Stimulated activated naive B cell treated with anti-CD40 and anti-IgM and Interleukin-4, amounts not matched to agents 10 μg/mL and 1 μg/mL and 100 μg/mL, for 72 hours (primary cell): Measurements from ENCODE around the gene UCN.

Source experiments
- ATAC-seq, 2 donors: fragments of 150-1000 bp; cut with Tn5 transposase; replicated peaks; 2 replicates each; pipeline ENCODE4 v1.10.0; 2021; ENCODE audit warnings: moderate library complexity in 1 of 2
- DNase-seq: peaks from one replicate; pipeline ENCODE4 v3.0.0; 2021
- H3K27ac Mint-ChIP-seq: one replicate; pipeline ENCODE4 v1.8.0; 2022; ENCODE audit warnings: mild to moderate bottlenecking, mixed read lengths
- H3K27me3 Mint-ChIP-seq, 2 donors: one replicate each; pipeline ENCODE4 v1.8.0; 2022; ENCODE audit warnings: mixed read lengths in 2 of 2
- H3K36me3 Mint-ChIP-seq, 2 donors: one replicate each; pipeline ENCODE4 v1.8.0; 2022; ENCODE audit warnings: mixed read lengths in 2 of 2, mild to moderate bottlenecking in 1 of 2
- H3K4me1 Mint-ChIP-seq, 2 donors: one replicate each; pipeline ENCODE4 v1.8.0; 2022; ENCODE audit warnings: mixed read lengths in 2 of 2, mild to moderate bottlenecking in 1 of 2
- H3K4me3 Mint-ChIP-seq, 2 donors: one replicate each; pipeline ENCODE4 v1.8.0; 2022; ENCODE audit warnings: mild to moderate bottlenecking in 2 of 2, mixed read lengths in 2 of 2, moderate library complexity in 1 of 2
- H3K9me3 Mint-ChIP-seq, 2 donors: one replicate each; pipeline ENCODE4 v1.8.0; 2022; ENCODE audit warnings: mixed read lengths in 2 of 2, mild to moderate bottlenecking in 1 of 2

The UCN gene

DNA sequence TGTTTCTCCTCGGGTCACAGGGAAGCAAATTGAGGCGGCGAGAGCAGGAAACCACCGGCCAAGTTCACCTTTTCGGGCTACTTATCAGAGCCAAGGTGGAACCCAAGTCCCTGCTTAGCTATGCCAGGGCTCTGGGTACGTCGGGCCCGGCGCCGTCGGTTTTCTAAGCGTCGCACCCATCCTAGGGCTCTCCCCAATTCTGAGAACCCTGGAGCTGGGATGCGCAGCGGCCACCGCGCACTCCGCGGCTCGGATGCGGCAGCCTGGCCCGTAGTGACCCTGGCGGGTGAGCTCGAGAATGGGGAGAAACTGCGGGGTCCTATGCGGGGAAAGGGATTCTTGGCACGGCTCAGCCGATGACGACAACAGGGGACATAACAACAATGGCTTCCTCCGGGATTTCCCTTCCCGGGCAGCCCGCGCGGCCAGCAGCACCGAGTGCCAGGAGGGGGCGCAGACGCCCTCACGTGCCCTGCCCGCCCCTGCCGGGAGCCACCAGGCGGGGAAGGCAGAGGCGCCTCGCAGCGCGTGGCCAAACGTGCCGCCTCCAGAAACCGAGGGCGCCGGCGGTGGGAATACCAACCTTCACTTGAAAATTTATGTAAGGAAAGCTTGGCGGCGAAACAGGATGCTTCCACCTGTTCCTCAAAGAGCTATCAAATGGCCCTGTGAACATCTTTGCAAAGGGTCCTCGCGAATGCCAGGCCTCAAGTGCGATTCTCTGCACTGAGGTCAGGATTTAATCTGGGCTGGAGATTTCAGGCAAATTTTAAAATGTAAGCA lies 43.3 kb downstream of the UCN start:
- DNase-seq = peak; percentile 55
- peaks cover 2 to 3% of the 10 kb centered on the region in 2 donors for H3K36me3 Mint-ChIP-seq
- peak; percentile 53 to 63 for ATAC-seq
- H3K4me3 Mint-ChIP-seq = peak overlapping the region; percentile 86 to 93
- H3K27me3 Mint-ChIP-seq = peaks cover 43 to 46% of the 10 kb centered on the region in 2 donors
- H3K9me3 Mint-ChIP-seq = no peaks in the 10 kb centered on the region
- peaks cover 24 to 31% of the 10 kb centered on the region in 2 donors for H3K4me1 Mint-ChIP-seq
- peak overlapping the region; percentile 39 for H3K27ac Mint-ChIP-seq

DNA sequence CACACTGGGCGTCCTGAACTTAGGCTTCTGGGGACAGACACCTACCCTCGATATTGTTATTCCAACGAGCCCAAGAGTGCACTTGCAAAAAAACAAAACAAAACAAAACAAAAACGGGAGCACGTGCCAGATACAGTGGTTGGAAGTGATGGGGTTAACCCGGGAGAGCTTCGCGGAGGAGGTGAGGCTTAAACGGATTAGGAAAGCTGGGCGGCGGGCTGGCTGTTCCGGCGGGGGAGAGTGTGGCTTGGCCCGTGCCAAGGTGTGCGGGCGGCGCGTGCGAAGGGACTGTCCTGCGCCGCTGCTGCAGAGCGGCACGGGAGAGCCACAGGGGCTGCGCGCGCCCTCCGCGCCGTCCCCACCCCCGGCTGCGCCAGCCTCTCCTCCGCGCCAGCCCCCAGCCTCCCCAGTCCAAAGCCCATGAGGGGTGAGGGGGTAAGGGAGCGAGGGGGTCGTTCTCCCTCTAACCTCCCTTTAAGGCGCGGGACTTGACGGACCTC lies 43.9 kb downstream of the UCN start:
- Mint-ChIP-seq H3K36me3 (peaks cover 2 to 3% of the 10 kb centered on the region in 2 donors), H3K4me3 (peak overlapping the region; percentile 86 to 93), H3K4me1 (peaks cover 24 to 31% of the 10 kb centered on the region in 2 donors), H3K27ac (no peak overlapping the region), H3K9me3 (no peaks in the 10 kb centered on the region), H3K27me3 (peaks cover 44 to 48% of the 10 kb centered on the region in 2 donors)
- DNase-seq = no peak
- peak; percentile 51 to 53 for ATAC-seq

DNA sequence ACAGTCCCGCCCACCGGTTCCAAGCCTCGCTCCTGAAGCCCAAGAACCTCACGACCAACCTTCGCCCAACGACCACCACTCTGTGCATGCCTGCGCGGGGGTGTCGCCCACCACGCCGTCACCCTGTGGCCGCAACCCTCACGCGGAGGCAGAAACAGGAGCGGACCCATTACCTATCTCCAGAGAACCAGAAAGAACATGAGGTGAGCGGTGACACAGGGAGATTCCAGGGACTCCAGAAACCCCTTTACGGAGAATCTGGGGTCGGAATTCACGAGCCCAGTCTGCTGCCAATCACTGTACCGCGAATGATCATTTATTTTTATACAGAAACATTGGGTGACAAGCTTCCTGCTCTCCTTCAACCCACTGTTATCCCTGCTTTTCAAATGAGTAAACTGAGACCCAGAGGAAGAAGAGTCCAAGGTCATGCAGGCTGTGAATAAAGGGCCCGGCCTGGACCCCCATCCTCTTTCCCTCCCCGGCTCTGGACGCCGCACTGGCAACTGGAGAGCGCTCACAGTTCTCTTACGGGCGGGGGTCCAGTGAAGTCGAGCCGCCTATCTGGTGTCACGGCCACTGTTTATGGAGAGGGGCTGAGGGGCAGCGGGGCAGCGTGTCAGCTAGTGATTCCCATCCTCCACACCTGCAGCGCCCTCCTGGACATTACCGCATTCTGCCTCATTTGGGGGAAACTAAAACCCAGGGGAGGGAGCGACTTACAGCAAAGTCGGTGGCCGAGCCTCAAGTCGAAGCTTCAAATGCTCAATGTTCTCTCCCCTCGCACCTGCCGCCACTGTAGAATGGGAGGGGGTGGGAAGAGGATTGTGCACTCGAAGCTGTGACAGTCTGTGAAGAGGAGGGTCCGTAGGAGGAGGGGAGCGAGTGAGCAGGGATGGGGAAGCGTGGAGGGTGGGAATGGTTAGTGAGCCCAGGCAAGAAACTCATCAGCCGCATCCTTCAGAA lies 44.7 kb downstream of the UCN start:
- Mint-ChIP-seq H3K27ac (peak overlapping the region; percentile 83), H3K4me1 (peaks cover 24 to 31% of the 10 kb centered on the region in 2 donors), H3K27me3 (peaks cover 44 to 53% of the 10 kb centered on the region in 2 donors), H3K9me3 (no peaks in the 10 kb centered on the region), H3K36me3 (peaks cover 2 to 3% of the 10 kb centered on the region in 2 donors), H3K4me3 (peak overlapping the region; percentile 86 to 93)
- DNase-seq (no peak), ATAC-seq (no peak)

DNA sequence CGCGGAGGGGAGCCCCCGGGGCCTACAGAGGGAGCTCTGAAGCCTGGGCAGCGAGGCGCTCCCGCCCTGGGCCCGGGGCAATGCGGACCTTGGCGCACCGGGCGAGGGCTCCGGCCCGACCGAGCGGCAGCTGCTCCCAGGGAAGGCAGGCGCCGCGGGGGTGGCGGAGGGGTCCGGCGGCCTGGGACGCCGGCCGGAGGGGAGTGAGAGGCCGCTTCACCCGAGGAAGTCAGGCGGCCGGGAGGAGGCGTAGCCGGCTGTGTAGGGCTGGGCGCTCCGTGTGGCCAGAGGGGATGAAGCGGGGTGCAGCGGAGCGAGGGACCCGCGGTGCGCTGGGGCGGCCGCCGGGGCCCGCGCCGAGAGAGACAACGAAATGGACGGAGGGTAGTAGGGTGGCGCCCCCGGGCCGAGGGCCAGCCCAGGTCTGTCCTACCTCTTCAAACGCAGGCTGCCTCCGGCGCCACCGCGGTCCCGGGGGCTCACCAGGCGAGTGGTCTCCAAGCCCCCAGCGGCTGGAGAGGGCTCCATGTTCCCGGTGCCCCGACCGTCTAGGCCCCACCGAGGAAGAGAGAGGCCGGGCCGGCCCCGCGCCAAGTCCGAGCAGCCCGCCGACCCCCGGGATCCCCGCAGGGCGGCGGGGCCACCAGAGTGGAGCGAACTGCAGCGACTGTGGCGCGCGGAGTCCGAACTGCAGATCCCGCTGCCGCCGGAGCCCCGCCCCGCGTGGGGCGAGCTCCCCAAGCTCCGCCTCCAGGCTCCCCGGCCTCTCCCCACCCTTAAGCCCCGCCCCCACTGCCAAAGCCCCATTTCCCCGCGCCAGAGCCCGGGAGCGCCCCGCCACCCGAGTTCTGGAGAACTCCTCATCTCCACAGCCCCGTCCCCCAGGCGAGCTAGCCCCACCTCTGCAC lies 45.6 kb downstream of the UCN start, which contains the start of gene SLC30A3:
Gene SLC30A3, minus strand, starts transcription at position 669 of the 908 bp plus-strand sequence. Its CDS starts 141 bp downstream, at position 528.
- Mint-ChIP-seq H3K9me3 (no peaks in the 10 kb centered on the region), H3K4me1 (peaks cover 24 to 31% of the 10 kb centered on the region in 2 donors), H3K27ac (peak within 1 kb of the TSS; percentile 83), H3K4me3 (peak within 1 kb of the TSS; percentile 86 to 93), H3K36me3 (peaks cover 2 to 3% of the 10 kb centered on the region in 2 donors), H3K27me3 (peaks cover 50 to 60% of the 10 kb centered on the region in 2 donors)
- ATAC-seq (peak; percentile 66 to 73), DNase-seq (peak; percentile 32)

DNA sequence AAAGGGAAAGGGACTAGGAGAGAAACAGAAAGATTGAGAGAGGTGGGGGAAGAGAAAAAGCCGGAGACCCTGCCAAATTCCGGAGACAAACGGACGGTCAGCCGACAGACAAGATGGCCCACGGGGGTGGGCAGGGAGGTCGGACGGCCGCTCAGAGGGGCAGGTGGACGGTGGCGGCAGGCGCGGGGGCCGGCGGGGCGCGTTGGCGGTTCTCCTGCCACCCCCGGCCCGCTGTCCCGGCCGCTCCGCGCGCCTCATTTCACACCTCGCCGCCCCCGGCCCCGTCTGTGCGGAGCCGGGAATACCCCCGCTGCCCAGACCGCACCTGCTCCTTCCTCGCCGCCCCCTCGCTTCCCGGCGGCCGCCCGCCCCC lies 46.3 kb downstream of the UCN start:
- H3K27ac Mint-ChIP-seq = peak overlapping the region; percentile 0
- peaks cover 24 to 31% of the 10 kb centered on the region in 2 donors for H3K4me1 Mint-ChIP-seq
- no peaks in the 10 kb centered on the region for H3K9me3 Mint-ChIP-seq
- DNase-seq = no peak
- no peak for ATAC-seq
- peaks cover 57 to 68% of the 10 kb centered on the region in 2 donors for H3K27me3 Mint-ChIP-seq
- H3K36me3 Mint-ChIP-seq = peaks cover 2 to 3% of the 10 kb centered on the region in 2 donors
- peak overlapping the region; percentile 51 to 78 for H3K4me3 Mint-ChIP-seq

DNA sequence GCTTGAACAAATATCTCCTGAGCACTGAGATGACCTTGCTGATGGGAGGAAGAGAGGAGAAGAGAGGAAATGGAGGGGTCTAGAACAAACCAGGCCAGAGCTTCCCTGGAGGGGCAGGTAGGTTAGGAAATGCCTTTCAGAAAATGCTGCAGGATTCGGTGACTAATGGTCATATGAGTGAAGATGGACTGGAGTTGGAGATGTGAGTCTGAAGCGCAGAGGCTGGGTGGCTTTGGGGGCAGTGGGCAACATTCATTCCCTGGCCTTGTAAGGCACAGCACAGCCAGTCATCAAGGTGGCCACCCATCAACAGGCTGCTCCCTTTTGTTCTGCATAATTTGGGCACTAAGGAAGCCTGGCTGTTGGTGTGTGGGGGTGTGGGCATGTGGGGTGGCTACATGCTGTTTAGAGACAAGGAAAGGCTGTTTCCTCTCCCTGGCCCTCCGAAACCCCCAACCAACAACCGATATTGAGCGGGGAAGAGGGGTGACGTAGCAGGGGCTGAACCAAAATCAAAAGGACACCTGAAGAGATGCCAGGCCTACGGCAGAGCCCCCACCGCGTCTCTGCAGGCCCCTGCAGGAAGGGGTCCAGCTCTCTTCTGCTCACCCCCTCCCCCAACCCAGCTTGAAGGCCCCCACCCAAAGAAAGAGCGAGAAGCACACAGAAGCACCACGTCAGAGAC lies 46.9 kb downstream of the UCN start:
- ATAC-seq (no peak), DNase-seq (no peak)
- peaks cover 24 to 31% of the 10 kb centered on the region in 2 donors for H3K4me1 Mint-ChIP-seq
- peaks cover 62 to 73% of the 10 kb centered on the region in 2 donors for H3K27me3 Mint-ChIP-seq
- peak overlapping the region; percentile 0 for H3K27ac Mint-ChIP-seq
- no peaks in the 10 kb centered on the region for H3K9me3 Mint-ChIP-seq
- H3K36me3 Mint-ChIP-seq = peaks cover 2 to 3% of the 10 kb centered on the region in 2 donors
- H3K4me3 Mint-ChIP-seq = peak overlapping the region; percentile 51 to 78

DNA sequence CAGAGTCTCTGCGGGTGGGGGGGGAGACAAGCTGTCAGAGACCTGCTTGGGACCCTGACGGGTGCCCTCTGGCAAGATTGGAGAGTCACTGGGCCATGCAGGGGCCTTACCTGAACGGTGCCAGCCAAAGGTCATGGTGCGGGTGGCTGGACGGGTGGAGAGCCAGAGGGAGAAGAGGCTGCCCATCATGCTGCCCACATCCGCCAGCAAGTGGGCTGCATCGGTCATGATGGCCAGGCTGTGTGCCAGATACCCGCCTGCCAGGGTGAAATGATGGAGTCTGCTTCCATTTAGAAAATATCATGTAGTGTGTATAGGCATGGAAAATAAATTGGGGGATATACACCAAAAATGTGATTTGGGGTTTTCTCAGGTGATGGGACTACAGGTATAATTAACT lies 50.2 kb downstream of the UCN start:
- Mint-ChIP-seq H3K36me3 (peaks cover 0 to under 1% of the 10 kb centered on the region in 2 donors), H3K27me3 (peaks cover 61 to 72% of the 10 kb centered on the region in 2 donors)

More for the DNA sequence above, 50.2 kb downstream of the UCN start:
- Mint-ChIP-seq H3K9me3 (no peaks in the 10 kb centered on the region), H3K4me1 (peaks cover 10 to 12% of the 10 kb centered on the region in 2 donors), H3K4me3 (no peak overlapping the region), H3K27ac (no peak overlapping the region)
- DNase-seq = no peak
- no peak for ATAC-seq
